Suprapubic skin (tissue), 3 donors: ENCODE measurements around the gene OR5A2.

Experiments
- EP300 ChIP-seq: sonication (generic); formaldehyde crosslinking; IDR thresholded peaks from one replicate; pipeline ENCODE4 v1.6.1; 2017; ENCODE audit warnings: antibody characterized with exemption
- TF ChIP-seq, protein P1 (sequence below), 2 donors: fragments of 200-600 bp in 1 of 2; fragments of 450-650 bp in 1 of 2; sonication (generic) in 1 of 2; IDR thresholded peaks; one replicate each; pipeline ENCODE4 v1.5.1; 2016 to 2019; ENCODE audit warnings: antibody characterized with exemption in 2 of 2, mild to moderate bottlenecking in 1 of 2, moderate library complexity in 1 of 2

DNA sequence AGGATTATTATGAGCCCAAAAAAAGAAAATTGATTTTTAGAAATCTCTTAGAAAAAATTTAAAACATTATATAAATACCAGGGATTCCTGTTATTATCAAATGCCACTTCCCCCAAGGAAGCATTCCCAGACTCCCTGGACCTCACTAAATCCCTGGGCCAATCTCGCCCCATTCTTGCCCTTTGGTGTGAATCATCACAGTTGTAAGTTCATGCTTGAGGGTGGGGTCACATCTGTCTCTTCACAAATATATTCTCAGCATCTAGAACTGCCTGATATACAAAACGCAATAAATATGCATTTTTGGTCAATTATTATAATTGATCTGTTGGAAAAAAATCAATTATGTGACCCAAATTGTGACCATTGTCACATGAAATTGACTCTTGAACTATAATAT is 22.3 kb upstream of the OR5A2 start:
- TF ChIP-seq EP300: no peak
- TF ChIP-seq, protein P1, sequence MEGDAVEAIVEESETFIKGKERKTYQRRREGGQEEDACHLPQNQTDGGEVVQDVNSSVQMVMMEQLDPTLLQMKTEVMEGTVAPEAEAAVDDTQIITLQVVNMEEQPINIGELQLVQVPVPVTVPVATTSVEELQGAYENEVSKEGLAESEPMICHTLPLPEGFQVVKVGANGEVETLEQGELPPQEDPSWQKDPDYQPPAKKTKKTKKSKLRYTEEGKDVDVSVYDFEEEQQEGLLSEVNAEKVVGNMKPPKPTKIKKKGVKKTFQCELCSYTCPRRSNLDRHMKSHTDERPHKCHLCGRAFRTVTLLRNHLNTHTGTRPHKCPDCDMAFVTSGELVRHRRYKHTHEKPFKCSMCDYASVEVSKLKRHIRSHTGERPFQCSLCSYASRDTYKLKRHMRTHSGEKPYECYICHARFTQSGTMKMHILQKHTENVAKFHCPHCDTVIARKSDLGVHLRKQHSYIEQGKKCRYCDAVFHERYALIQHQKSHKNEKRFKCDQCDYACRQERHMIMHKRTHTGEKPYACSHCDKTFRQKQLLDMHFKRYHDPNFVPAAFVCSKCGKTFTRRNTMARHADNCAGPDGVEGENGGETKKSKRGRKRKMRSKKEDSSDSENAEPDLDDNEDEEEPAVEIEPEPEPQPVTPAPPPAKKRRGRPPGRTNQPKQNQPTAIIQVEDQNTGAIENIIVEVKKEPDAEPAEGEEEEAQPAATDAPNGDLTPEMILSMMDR (IDR thresholded peaks at IDR 0.05): no peak
